ENCODE data around the gene PRKG1. TPM values are rescaled to one million over a fixed set of nuclear protein-coding genes. Genes with fewer than 3 reads are reported as not detected.

Gene PRKG1
- total and polyA plus RNA-seq, 2 experiments from 2014 or later = 18.2 to 21.1 TPM

GRCh38 chr10:51445588-51445987 lies 371.3 kb downstream of the PRKG1 start:
- H3K36me3 ChIP-seq (ENCODE audit: insufficient read depth) = no peaks in the 10 kb centered on the region
- ATAC-seq (no peak), DNase-seq (ENCODE audit: low spot score) (no peak)
- peaks cover 2% of the 10 kb centered on the region; the same call in 2 of the 3 replicates for H3K4me1 Mint-ChIP-seq
- no peak overlapping the region for H3K4me2 ChIP-seq
- no peaks in the 10 kb centered on the region for H3K36me3 Mint-ChIP-seq (ENCODE audit: low read depth)
- no peaks in the 10 kb centered on the region for H3F3A ChIP-seq (replicated peaks; ENCODE audit: low read depth)
- no peak overlapping the region for H3K27ac ChIP-seq (ENCODE audit: low read depth)
- no peak overlapping the region for H3K27ac Mint-ChIP-seq
- no peaks in the 10 kb centered on the region for H4K20me1 ChIP-seq (replicated peaks; ENCODE audit: insufficient read depth)
- no peaks in the 10 kb centered on the region for H3K9me2 ChIP-seq (ENCODE audit: insufficient read depth)
- H2AFZ ChIP-seq = no peak overlapping the region
- H3K4me3 Mint-ChIP-seq = no peak overlapping the region
- no peak for TF ChIP-seq POLR2AphosphoS5 (IDR thresholded peaks at IDR 0.05; ENCODE audit: low read depth)
- no peaks in the 10 kb centered on the region for H3K79me2 ChIP-seq (replicated peaks; ENCODE audit: insufficient read depth)
- H3K27me3 Mint-ChIP-seq (ENCODE audit: insufficient read depth, low read depth, poor library complexity) = peaks cover 3% of the 10 kb centered on the region
- no peaks in the 10 kb centered on the region for H3K9me3 Mint-ChIP-seq
- no peaks in the 10 kb centered on the region for H3K27me3 ChIP-seq (ENCODE audit: insufficient read depth)
- no peak overlapping the region for H3K4me3 ChIP-seq
- no peaks in the 10 kb centered on the region for H3K4me1 ChIP-seq (ENCODE audit: insufficient read depth)

GRCh38 chr10:51447119-51447518 lies 372.8 kb downstream of the PRKG1 start:
- no peak overlapping the region for H3K4me3 Mint-ChIP-seq
- Histone ChIP-seq H3K27me3 (ENCODE audit: insufficient read depth) (no peaks in the 10 kb centered on the region), H3K36me3 (ENCODE audit: insufficient read depth) (no peaks in the 10 kb centered on the region), H3K79me2 (replicated peaks; ENCODE audit: insufficient read depth) (no peaks in the 10 kb centered on the region), H3K4me3 (no peak overlapping the region), H3K4me2 (no peak overlapping the region), H3K9me2 (ENCODE audit: insufficient read depth) (no peaks in the 10 kb centered on the region), H3K4me1 (ENCODE audit: insufficient read depth) (no peaks in the 10 kb centered on the region), H2AFZ (no peak overlapping the region), H3K27ac (ENCODE audit: low read depth) (no peak overlapping the region), H4K20me1 (replicated peaks; ENCODE audit: insufficient read depth) (no peaks in the 10 kb centered on the region), H3F3A (replicated peaks; ENCODE audit: low read depth) (no peaks in the 10 kb centered on the region)
- no peak overlapping the region for H3K27ac Mint-ChIP-seq
- no peak for ATAC-seq
- DNase-seq (ENCODE audit: low spot score) = no peak
- H3K27me3 Mint-ChIP-seq (ENCODE audit: insufficient read depth, low read depth, poor library complexity) = no peaks in the 10 kb centered on the region
- H3K9me3 Mint-ChIP-seq = no peaks in the 10 kb centered on the region
- H3K4me1 Mint-ChIP-seq = peaks cover 2% of the 10 kb centered on the region; the same call in 2 of the 3 replicates
- TF ChIP-seq CREB1 (CRISPR knock-in tag; IDR thresholded peaks at IDR 0.05; ENCODE audit: low read depth) = no peak
- TF ChIP-seq EZH2phosphoT487 (IDR thresholded peaks at IDR 0.05; ENCODE audit: unreplicated experiment) = no peak
- no peak for TF ChIP-seq ZNF462 (CRISPR knock-in tag; IDR thresholded peaks at IDR 0.05)
- TF ChIP-seq JUNB (IDR thresholded peaks at IDR 0.05; ENCODE audit: unreplicated experiment) = no peak
- no peak for TF ChIP-seq REST (IDR thresholded peaks at IDR 0.05; ENCODE audit: unreplicated experiment)
- TF ChIP-seq EZH2 (IDR thresholded peaks at IDR 0.05; ENCODE audit: low read depth, unreplicated experiment) = no peak
- TF ChIP-seq ETS1 (IDR thresholded peaks at IDR 0.05) = no peak
- TF ChIP-seq ZNF114 (CRISPR knock-in tag; IDR thresholded peaks at IDR 0.05) = no peak
- no peak for TF ChIP-seq STAT1 (IDR thresholded peaks at IDR 0.05; ENCODE audit: unreplicated experiment)
- H3K36me3 Mint-ChIP-seq (ENCODE audit: low read depth) = no peaks in the 10 kb centered on the region

Measured in GM23338 (cell line).